ENCODE data around the gene ACACA.

DNA sequence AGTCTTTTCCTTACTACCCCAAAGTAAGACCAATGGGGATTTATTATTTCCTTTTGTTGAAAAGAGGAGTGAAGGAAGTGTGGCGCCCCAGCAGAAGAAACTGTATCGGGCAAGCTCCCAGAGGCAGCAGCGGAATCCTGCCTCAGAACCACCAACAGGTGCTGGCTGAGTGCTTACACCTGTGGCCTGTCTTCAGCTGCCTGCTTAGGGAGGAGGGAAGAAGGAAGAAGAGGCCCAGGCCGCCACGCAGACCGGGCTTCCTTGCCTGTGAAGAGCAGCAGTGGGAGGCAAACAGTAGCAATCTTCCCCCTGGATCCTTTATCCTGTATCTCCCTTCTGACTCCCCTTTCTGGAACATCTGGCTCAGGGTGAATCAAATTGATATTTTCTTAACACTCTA lies 323.2 kb downstream of the ACACA start:
- TF ChIP-seq, protein P1, sequence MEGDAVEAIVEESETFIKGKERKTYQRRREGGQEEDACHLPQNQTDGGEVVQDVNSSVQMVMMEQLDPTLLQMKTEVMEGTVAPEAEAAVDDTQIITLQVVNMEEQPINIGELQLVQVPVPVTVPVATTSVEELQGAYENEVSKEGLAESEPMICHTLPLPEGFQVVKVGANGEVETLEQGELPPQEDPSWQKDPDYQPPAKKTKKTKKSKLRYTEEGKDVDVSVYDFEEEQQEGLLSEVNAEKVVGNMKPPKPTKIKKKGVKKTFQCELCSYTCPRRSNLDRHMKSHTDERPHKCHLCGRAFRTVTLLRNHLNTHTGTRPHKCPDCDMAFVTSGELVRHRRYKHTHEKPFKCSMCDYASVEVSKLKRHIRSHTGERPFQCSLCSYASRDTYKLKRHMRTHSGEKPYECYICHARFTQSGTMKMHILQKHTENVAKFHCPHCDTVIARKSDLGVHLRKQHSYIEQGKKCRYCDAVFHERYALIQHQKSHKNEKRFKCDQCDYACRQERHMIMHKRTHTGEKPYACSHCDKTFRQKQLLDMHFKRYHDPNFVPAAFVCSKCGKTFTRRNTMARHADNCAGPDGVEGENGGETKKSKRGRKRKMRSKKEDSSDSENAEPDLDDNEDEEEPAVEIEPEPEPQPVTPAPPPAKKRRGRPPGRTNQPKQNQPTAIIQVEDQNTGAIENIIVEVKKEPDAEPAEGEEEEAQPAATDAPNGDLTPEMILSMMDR (IDR thresholded peaks at IDR 0.05; ENCODE audit: low read depth, low read length, poor library complexity, severe bottlenecking): no peak
- TF ChIP-seq EZH2phosphoT487 (IDR thresholded peaks at IDR 0.05; ENCODE audit: borderline replicate concordance, low read length): no peak

All from DOHH2 (cell line).